ENCODE measurements around the gene SYNDIG1. TPM values are rescaled to one million over a fixed set of nuclear protein-coding genes. Genes with fewer than 3 reads are reported as not detected.

SYNDIG1 gene
- total RNA-seq, 2 experiments from 2014 or later, result not detected

- Histone ChIP-seq H3K9me3 (ENCODE audit: low read length) (no peaks in the 10 kb centered on the region), H3K4me3 (ENCODE audit: low read depth, low read length, poor library complexity, severe bottlenecking) (no peak overlapping the region), H4K20me1 (ENCODE audit: insufficient read depth, low read length) (no peaks in the 10 kb centered on the region), H3K27ac (ENCODE audit: low read depth, low read length, poor library complexity, severe bottlenecking) (no peak overlapping the region), H3K79me2 (ENCODE audit: insufficient read depth, low read depth, low read length) (no peaks in the 10 kb centered on the region), H3K4me1 (ENCODE audit: insufficient read depth, low read length, poor library complexity, severe bottlenecking) (no peaks in the 10 kb centered on the region), H3K4me2 (ENCODE audit: low read length) (no peak overlapping the region), H3K9me2 (ENCODE audit: insufficient read depth, low read length) (no peaks in the 10 kb centered on the region), H2AFZ (ENCODE audit: low read length) (no peak overlapping the region), H3K36me3 (ENCODE audit: insufficient read depth, low read length) (no peaks in the 10 kb centered on the region)
- DNase-seq (ENCODE audit: low spot score), result no peak
- intact Hi-C loops (cut with micrococcal nuclease; ENCODE audit: unreplicated experiment), result no loop called here
- no TSS peak for BruUV-seq (replicated peaks)
- CTCF ChIA-PET (ENCODE audit: unreplicated experiment), result no interaction called here
- no peak for TF ChIP-seq CTCF (conservative IDR thresholded peaks at IDR 0.05; ENCODE audit: low read length)
- no peak for TF ChIP-seq EZH2phosphoT487 (IDR thresholded peaks at IDR 0.05; ENCODE audit: borderline replicate concordance, low read depth, low read length)
- POLR2A ChIA-PET, result no interaction called here
These were observed 19.8 kb downstream of the SYNDIG1 start for GRCh38 chr20:24489193-24489592.

GRCh38 chr20:24489631-24490260 is 20.3 kb downstream of the SYNDIG1 start:
- no peak for DNase-seq (ENCODE audit: low spot score)
- no peaks in the 10 kb centered on the region for H3K79me2 ChIP-seq (ENCODE audit: insufficient read depth, low read depth, low read length)
- H2AFZ ChIP-seq (ENCODE audit: low read length), result no peak overlapping the region
- BruUV-seq (replicated peaks), result no TSS peak
- ChIA-PET POLR2A (no interaction called here), CTCF (ENCODE audit: unreplicated experiment) (no interaction called here)
- H3K36me3 ChIP-seq (ENCODE audit: insufficient read depth, low read length), result no peaks in the 10 kb centered on the region
- intact Hi-C loops (cut with micrococcal nuclease; ENCODE audit: unreplicated experiment), result no loop called here
- no peak overlapping the region for H3K4me2 ChIP-seq (ENCODE audit: low read length)
- no peaks in the 10 kb centered on the region for H3K4me1 ChIP-seq (ENCODE audit: insufficient read depth, low read length, poor library complexity, severe bottlenecking)
- TF ChIP-seq EZH2phosphoT487 (IDR thresholded peaks at IDR 0.05; ENCODE audit: borderline replicate concordance, low read depth, low read length) (no peak), CTCF (conservative IDR thresholded peaks at IDR 0.05; ENCODE audit: low read length) (no peak)
- H3K9me3 ChIP-seq (ENCODE audit: low read length), result no peaks in the 10 kb centered on the region
- H4K20me1 ChIP-seq (ENCODE audit: insufficient read depth, low read length), result no peaks in the 10 kb centered on the region
- no peaks in the 10 kb centered on the region for H3K9me2 ChIP-seq (ENCODE audit: insufficient read depth, low read length)
- no peak overlapping the region for H3K4me3 ChIP-seq (ENCODE audit: low read depth, low read length, poor library complexity, severe bottlenecking)
- H3K27ac ChIP-seq (ENCODE audit: low read depth, low read length, poor library complexity, severe bottlenecking), result no peak overlapping the region

- H3K79me2 ChIP-seq (ENCODE audit: insufficient read depth, low read depth, low read length), result no peaks in the 10 kb centered on the region
- no peak for DNase-seq (ENCODE audit: low spot score)
- H3K36me3 ChIP-seq (ENCODE audit: insufficient read depth, low read length), result no peaks in the 10 kb centered on the region
- no peaks in the 10 kb centered on the region for H3K9me2 ChIP-seq (ENCODE audit: insufficient read depth, low read length)
- no peaks in the 10 kb centered on the region for H4K20me1 ChIP-seq (ENCODE audit: insufficient read depth, low read length)
- H3K9me3 ChIP-seq (ENCODE audit: low read length), result no peaks in the 10 kb centered on the region
- intact Hi-C loops (cut with micrococcal nuclease; ENCODE audit: unreplicated experiment), result no loop called here
- no peak overlapping the region for H2AFZ ChIP-seq (ENCODE audit: low read length)
- H3K4me2 ChIP-seq (ENCODE audit: low read length), result no peak overlapping the region
- no peak overlapping the region for H3K4me3 ChIP-seq (ENCODE audit: low read depth, low read length, poor library complexity, severe bottlenecking)
- no TSS peak for BruUV-seq (replicated peaks)
- H3K27ac ChIP-seq (ENCODE audit: low read depth, low read length, poor library complexity, severe bottlenecking), result no peak overlapping the region
- no peak for TF ChIP-seq CTCF (conservative IDR thresholded peaks at IDR 0.05; ENCODE audit: low read length)
- no peak for TF ChIP-seq EZH2phosphoT487 (IDR thresholded peaks at IDR 0.05; ENCODE audit: borderline replicate concordance, low read depth, low read length)
- no peaks in the 10 kb centered on the region for H3K4me1 ChIP-seq (ENCODE audit: insufficient read depth, low read length, poor library complexity, severe bottlenecking)
- CTCF ChIA-PET (ENCODE audit: unreplicated experiment), result no interaction called here
- POLR2A ChIA-PET, result no interaction called here
These were observed 21.2 kb downstream of the SYNDIG1 start for GRCh38 chr20:24490598-24490997.
